Measurements from ENCODE around the gene APRT.

Gene APRT

GRCh38 chr16:88787579-88788314 is 24.0 kb downstream of the APRT start:
- Mint-ChIP-seq H3K9me3 (no peaks in the 10 kb centered on the region), H3K4me3 (no peak overlapping the region), H3K36me3 (ENCODE audit: low read depth) (peaks cover 6% of the 10 kb centered on the region), H3K27ac (peak overlapping the region; percentile 44), H3K4me1 (ENCODE audit: low read depth) (peaks cover 49% of the 10 kb centered on the region), H3K27me3 (peaks cover 2% of the 10 kb centered on the region)
- intact Hi-C loops (cut with micrococcal nuclease) = no loop called here

GRCh38 chr16:88785106-88785924 is 26.4 kb downstream of the APRT start, which contains the start of gene PIEZO1:
PIEZO1 (minus strand) TSS chr16:88785220; CDS start chr16:88784964, 256 bp downstream.
- Mint-ChIP-seq H3K4me1 (ENCODE audit: low read depth) (peaks cover 51% of the 10 kb centered on the region), H3K9me3 (no peaks in the 10 kb centered on the region), H3K27me3 (no peaks in the 10 kb centered on the region), H3K4me3 (peak within 1 kb of the TSS; percentile 87), H3K36me3 (ENCODE audit: low read depth) (peaks cover 6% of the 10 kb centered on the region), H3K27ac (peak within 1 kb of the TSS; percentile 93)
- intact Hi-C loops (cut with micrococcal nuclease) = loop anchor here (2.0 kb wide), 2 partner anchors 49 to 71 kb away; partner anchors contain the start of genes GALNS and TRAPPC2L

- Mint-ChIP-seq H3K4me3 (peak overlapping the region; percentile 87), H3K27me3 (no peaks in the 10 kb centered on the region), H3K36me3 (ENCODE audit: low read depth) (peaks cover 8% of the 10 kb centered on the region), H3K4me1 (ENCODE audit: low read depth) (peaks cover 51% of the 10 kb centered on the region), H3K9me3 (no peaks in the 10 kb centered on the region), H3K27ac (peak overlapping the region; percentile 93)
- intact Hi-C loops (cut with micrococcal nuclease) = loop anchor here (2.0 kb wide), 2 partner anchors 48 to 72 kb away; partner anchors contain the start of genes GALNS and TRAPPC2L
Observed at GRCh38 chr16:88784856-88785105, 26.9 kb downstream of the APRT start.

- Mint-ChIP-seq H3K27me3 (no peaks in the 10 kb centered on the region), H3K4me3 (peak overlapping the region; percentile 87), H3K27ac (peak overlapping the region; percentile 93), H3K9me3 (no peaks in the 10 kb centered on the region), H3K36me3 (ENCODE audit: low read depth) (peaks cover 13% of the 10 kb centered on the region), H3K4me1 (ENCODE audit: low read depth) (peaks cover 52% of the 10 kb centered on the region)
- intact Hi-C loops (cut with micrococcal nuclease) = loop anchor here (2.0 kb wide), 2 partner anchors 47 to 73 kb away; partner anchors contain the start of genes GALNS and TRAPPC2L
Observed at GRCh38 chr16:88784074-88784855, 27.5 kb downstream of the APRT start.

- Mint-ChIP-seq H3K27ac (peak overlapping the region; percentile 93), H3K27me3 (no peaks in the 10 kb centered on the region), H3K4me3 (peak overlapping the region; percentile 87), H3K4me1 (ENCODE audit: low read depth) (peaks cover 59% of the 10 kb centered on the region), H3K36me3 (ENCODE audit: low read depth) (peaks cover 20% of the 10 kb centered on the region), H3K9me3 (no peaks in the 10 kb centered on the region)
- intact Hi-C loops (cut with micrococcal nuclease) = loop anchor here (2.0 kb wide), 2 partner anchors 47 to 73 kb away; partner anchors contain the start of genes GALNS and TRAPPC2L
Observed at GRCh38 chr16:88783391-88784073, 28.2 kb downstream of the APRT start.

GRCh38 chr16:88782454-88783390 is 29.0 kb downstream of the APRT start:
- H3K4me3 Mint-ChIP-seq = peak overlapping the region; percentile 87
- intact Hi-C loops (cut with micrococcal nuclease) = no loop called here
- no peaks in the 10 kb centered on the region for H3K27me3 Mint-ChIP-seq
- H3K36me3 Mint-ChIP-seq (ENCODE audit: low read depth) = peaks cover 28% of the 10 kb centered on the region
- no peaks in the 10 kb centered on the region for H3K9me3 Mint-ChIP-seq
- peaks cover 67% of the 10 kb centered on the region for H3K4me1 Mint-ChIP-seq (ENCODE audit: low read depth)
- peak overlapping the region; percentile 93 for H3K27ac Mint-ChIP-seq

- intact Hi-C loops (cut with micrococcal nuclease) = loop anchor here (1.0 kb wide), 1 partner anchor 11 kb away; no protein-coding TSS in a partner anchor
- peak overlapping the region; percentile 87 for H3K4me3 Mint-ChIP-seq
Observed at GRCh38 chr16:88781140-88782077, 30.3 kb downstream of the APRT start.

GRCh38 chr16:88780142-88781062 is 31.3 kb downstream of the APRT start:
- H3K9me3 Mint-ChIP-seq = no peaks in the 10 kb centered on the region
- H3K4me1 Mint-ChIP-seq (ENCODE audit: low read depth) = peaks cover 86% of the 10 kb centered on the region
- intact Hi-C loops (cut with micrococcal nuclease) = loop anchor here (1.0 kb wide), 1 partner anchor 10 kb away; no protein-coding TSS in a partner anchor
- H3K36me3 Mint-ChIP-seq (ENCODE audit: low read depth) = peaks cover 51% of the 10 kb centered on the region
- no peaks in the 10 kb centered on the region for H3K27me3 Mint-ChIP-seq
- H3K4me3 Mint-ChIP-seq = peak overlapping the region; percentile 87
- H3K27ac Mint-ChIP-seq = peak overlapping the region; percentile 93

More at GRCh38 chr16:88781140-88782077, 30.3 kb downstream of the APRT start:
- Mint-ChIP-seq H3K36me3 (ENCODE audit: low read depth) (peaks cover 41% of the 10 kb centered on the region), H3K4me1 (ENCODE audit: low read depth) (peaks cover 80% of the 10 kb centered on the region), H3K9me3 (no peaks in the 10 kb centered on the region), H3K27me3 (no peaks in the 10 kb centered on the region), H3K27ac (peak overlapping the region; percentile 93)

- H3K27ac Mint-ChIP-seq = peak overlapping the region; percentile 93
Observed at GRCh38 chr16:88779406-88780141, 32.2 kb downstream of the APRT start.

GRCh38 chr16:88778541-88779065 is 33.1 kb downstream of the APRT start:
- H3K9me3 Mint-ChIP-seq = no peaks in the 10 kb centered on the region
- peak overlapping the region; percentile 71 for H3K27ac Mint-ChIP-seq
- intact Hi-C loops (cut with micrococcal nuclease) = no loop called here
- H3K4me1 Mint-ChIP-seq (ENCODE audit: low read depth) = peaks cover 100% of the 10 kb centered on the region
- no peaks in the 10 kb centered on the region for H3K27me3 Mint-ChIP-seq
- peaks cover 58% of the 10 kb centered on the region for H3K36me3 Mint-ChIP-seq (ENCODE audit: low read depth)
- H3K4me3 Mint-ChIP-seq = peak overlapping the region; percentile 28

More at GRCh38 chr16:88779406-88780141, 32.2 kb downstream of the APRT start:
- no peaks in the 10 kb centered on the region for H3K9me3 Mint-ChIP-seq
- peaks cover 59% of the 10 kb centered on the region for H3K36me3 Mint-ChIP-seq (ENCODE audit: low read depth)
- peaks cover 93% of the 10 kb centered on the region for H3K4me1 Mint-ChIP-seq (ENCODE audit: low read depth)
- intact Hi-C loops (cut with micrococcal nuclease) = no loop called here
- peak overlapping the region; percentile 51 for H3K4me3 Mint-ChIP-seq
- no peaks in the 10 kb centered on the region for H3K27me3 Mint-ChIP-seq
